ENCODE results near the gene ICE1.

GRCh38 chr5:5521478-5521877 lies 99.0 kb downstream of the ICE1 start:
- TF ChIP-seq YY1 (IDR thresholded peaks at IDR 0.05; ENCODE audit: insufficient read depth, insufficient read length) (no peak), SUZ12 (IDR thresholded peaks at IDR 0.05; ENCODE audit: extremely low read depth, insufficient read depth, insufficient read length) (no peak)
